ENCODE results near the gene PPT1. TPM values are rescaled to one million over a fixed set of nuclear protein-coding genes. Genes with fewer than 3 reads are reported as not detected.

The PPT1 gene
- total and polyA plus RNA-seq, 2 of the 13 experiments (the other 11 are each of a cell fraction or from before 2014, with no cell fraction given), result 129 TPM

DNA sequence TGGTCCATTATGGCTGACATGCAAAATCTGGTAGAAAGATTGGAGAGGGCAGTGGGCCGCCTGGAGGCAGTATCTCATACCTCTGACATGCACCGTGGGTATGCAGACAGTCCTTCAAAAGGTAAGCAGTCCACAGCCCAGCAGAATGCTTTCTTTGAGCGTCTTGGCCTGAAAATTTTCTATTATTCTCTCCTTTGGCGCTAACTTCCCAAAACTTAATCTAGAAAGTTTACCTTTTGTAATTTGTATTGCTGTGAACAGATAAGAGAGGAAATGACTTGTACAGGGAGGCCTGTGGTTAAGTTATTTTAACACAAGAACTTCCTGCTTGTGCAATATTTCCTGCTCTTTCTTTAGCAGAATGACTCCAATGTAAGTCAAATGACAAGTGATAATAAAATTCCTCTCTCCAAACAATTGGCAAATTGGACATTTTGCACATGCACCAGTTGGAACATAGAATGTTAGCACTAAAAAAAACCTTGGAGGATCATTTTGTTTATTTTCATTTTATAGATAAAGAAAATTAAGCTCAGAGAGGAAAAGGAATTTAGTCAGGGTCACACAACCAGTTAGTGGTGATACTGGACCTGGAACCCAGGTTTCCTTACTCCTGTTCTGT lies 37.6 kb downstream of the PPT1 start (continued):
- TF ChIP-seq, protein P1, sequence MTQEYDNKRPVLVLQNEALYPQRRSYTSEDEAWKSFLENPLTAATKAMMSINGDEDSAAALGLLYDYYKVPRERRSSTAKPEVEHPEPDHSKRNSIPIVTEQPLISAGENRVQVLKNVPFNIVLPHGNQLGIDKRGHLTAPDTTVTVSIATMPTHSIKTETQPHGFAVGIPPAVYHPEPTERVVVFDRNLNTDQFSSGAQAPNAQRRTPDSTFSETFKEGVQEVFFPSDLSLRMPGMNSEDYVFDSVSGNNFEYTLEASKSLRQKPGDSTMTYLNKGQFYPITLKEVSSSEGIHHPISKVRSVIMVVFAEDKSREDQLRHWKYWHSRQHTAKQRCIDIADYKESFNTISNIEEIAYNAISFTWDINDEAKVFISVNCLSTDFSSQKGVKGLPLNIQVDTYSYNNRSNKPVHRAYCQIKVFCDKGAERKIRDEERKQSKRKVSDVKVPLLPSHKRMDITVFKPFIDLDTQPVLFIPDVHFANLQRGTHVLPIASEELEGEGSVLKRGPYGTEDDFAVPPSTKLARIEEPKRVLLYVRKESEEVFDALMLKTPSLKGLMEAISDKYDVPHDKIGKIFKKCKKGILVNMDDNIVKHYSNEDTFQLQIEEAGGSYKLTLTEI (CRISPR knock-in tag; conservative IDR thresholded peaks at IDR 0.05), result no peak
- no peak for TF ChIP-seq ZNF567 (CRISPR knock-in tag; IDR thresholded peaks at IDR 0.05; ENCODE audit: borderline replicate concordance)
- TF ChIP-seq, protein P2, sequence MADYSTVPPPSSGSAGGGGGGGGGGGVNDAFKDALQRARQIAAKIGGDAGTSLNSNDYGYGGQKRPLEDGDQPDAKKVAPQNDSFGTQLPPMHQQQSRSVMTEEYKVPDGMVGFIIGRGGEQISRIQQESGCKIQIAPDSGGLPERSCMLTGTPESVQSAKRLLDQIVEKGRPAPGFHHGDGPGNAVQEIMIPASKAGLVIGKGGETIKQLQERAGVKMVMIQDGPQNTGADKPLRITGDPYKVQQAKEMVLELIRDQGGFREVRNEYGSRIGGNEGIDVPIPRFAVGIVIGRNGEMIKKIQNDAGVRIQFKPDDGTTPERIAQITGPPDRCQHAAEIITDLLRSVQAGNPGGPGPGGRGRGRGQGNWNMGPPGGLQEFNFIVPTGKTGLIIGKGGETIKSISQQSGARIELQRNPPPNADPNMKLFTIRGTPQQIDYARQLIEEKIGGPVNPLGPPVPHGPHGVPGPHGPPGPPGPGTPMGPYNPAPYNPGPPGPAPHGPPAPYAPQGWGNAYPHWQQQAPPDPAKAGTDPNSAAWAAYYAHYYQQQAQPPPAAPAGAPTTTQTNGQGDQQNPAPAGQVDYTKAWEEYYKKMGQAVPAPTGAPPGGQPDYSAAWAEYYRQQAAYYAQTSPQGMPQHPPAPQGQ (CRISPR knock-in tag; IDR thresholded peaks at IDR 0.05; ENCODE audit: borderline replicate concordance), result no peak
- no peak for TF ChIP-seq MXI1 (IDR thresholded peaks at IDR 0.05; ENCODE audit: borderline replicate concordance, low read depth, low read length)
- TF ChIP-seq, protein P3, sequence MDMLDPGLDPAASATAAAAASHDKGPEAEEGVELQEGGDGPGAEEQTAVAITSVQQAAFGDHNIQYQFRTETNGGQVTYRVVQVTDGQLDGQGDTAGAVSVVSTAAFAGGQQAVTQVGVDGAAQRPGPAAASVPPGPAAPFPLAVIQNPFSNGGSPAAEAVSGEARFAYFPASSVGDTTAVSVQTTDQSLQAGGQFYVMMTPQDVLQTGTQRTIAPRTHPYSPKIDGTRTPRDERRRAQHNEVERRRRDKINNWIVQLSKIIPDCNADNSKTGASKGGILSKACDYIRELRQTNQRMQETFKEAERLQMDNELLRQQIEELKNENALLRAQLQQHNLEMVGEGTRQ (IDR thresholded peaks at IDR 0.05; ENCODE audit: low read depth, low read length), result no peak
- TF ChIP-seq, protein P3 (CRISPR knock-in tag; IDR thresholded peaks at IDR 0.05; ENCODE audit: borderline replicate concordance), result no peak
- TF ChIP-seq NBN (conservative IDR thresholded peaks at IDR 0.05), result no peak
- TF ChIP-seq, protein P4, sequence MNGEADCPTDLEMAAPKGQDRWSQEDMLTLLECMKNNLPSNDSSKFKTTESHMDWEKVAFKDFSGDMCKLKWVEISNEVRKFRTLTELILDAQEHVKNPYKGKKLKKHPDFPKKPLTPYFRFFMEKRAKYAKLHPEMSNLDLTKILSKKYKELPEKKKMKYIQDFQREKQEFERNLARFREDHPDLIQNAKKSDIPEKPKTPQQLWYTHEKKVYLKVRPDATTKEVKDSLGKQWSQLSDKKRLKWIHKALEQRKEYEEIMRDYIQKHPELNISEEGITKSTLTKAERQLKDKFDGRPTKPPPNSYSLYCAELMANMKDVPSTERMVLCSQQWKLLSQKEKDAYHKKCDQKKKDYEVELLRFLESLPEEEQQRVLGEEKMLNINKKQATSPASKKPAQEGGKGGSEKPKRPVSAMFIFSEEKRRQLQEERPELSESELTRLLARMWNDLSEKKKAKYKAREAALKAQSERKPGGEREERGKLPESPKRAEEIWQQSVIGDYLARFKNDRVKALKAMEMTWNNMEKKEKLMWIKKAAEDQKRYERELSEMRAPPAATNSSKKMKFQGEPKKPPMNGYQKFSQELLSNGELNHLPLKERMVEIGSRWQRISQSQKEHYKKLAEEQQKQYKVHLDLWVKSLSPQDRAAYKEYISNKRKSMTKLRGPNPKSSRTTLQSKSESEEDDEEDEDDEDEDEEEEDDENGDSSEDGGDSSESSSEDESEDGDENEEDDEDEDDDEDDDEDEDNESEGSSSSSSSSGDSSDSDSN (CRISPR knock-in tag; IDR thresholded peaks at IDR 0.05), result no peak
- TF ChIP-seq, protein P5, sequence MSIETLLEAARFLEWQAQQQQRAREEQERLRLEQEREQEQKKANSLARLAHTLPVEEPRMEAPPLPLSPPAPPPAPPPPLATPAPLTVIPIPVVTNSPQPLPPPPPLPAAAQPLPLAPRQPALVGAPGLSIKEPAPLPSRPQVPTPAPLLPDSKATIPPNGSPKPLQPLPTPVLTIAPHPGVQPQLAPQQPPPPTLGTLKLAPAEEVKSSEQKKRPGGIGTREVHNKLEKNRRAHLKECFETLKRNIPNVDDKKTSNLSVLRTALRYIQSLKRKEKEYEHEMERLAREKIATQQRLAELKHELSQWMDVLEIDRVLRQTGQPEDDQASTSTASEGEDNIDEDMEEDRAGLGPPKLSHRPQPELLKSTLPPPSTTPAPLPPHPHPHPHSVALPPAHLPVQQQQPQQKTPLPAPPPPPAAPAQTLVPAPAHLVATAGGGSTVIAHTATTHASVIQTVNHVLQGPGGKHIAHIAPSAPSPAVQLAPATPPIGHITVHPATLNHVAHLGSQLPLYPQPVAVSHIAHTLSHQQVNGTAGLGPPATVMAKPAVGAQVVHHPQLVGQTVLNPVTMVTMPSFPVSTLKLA (IDR thresholded peaks at IDR 0.05), result no peak
